ENCODE results near the gene HINT2. TPM values are rescaled to one million over a fixed set of nuclear protein-coding genes. Genes with fewer than 3 reads are reported as not detected.

Gene HINT2
- total RNA-seq, 2 experiments from 2014 or later, result 53.4 to 62.7 TPM

- Mint-ChIP-seq H3K9me3 (no peaks in the 10 kb centered on the region), H3K27me3 (no peaks in the 10 kb centered on the region), H3K27ac (no peak overlapping the region), H3K36me3 (ENCODE audit: low read depth) (no peaks in the 10 kb centered on the region), H3K4me3 (no peak overlapping the region), H3K4me1 (ENCODE audit: low read depth) (peaks cover 22% of the 10 kb centered on the region)
- POLR2A ChIA-PET, result no interaction called here
- intact Hi-C loops (cut with micrococcal nuclease), result no loop called here
- no peak for DNase-seq
- CTCF ChIA-PET, result interaction anchor here (1.4 kb wide), 1 partner anchor 62 kb away, joined by 5 read pairs; no protein-coding TSS in a partner anchor
- no peak for TF ChIP-seq CTCF (IDR thresholded peaks at IDR 0.05)
- no peak for ATAC-seq
Measured at GRCh38 chr9:35841645-35841900, 26.7 kb upstream of the HINT2 start.

GRCh38 chr9:35840881-35841644 lies 26.2 kb upstream of the HINT2 start:
- DNase-seq, result no peak
- H3K4me3 Mint-ChIP-seq, result no peak overlapping the region
- H3K9me3 Mint-ChIP-seq, result no peaks in the 10 kb centered on the region
- H3K27ac Mint-ChIP-seq, result no peak overlapping the region
- POLR2A ChIA-PET, result no interaction called here
- no peaks in the 10 kb centered on the region for H3K27me3 Mint-ChIP-seq
- TF ChIP-seq CTCF (IDR thresholded peaks at IDR 0.05), result no peak
- H3K36me3 Mint-ChIP-seq (ENCODE audit: low read depth), result no peaks in the 10 kb centered on the region
- peaks cover 22% of the 10 kb centered on the region for H3K4me1 Mint-ChIP-seq (ENCODE audit: low read depth)
- CTCF ChIA-PET, result no interaction called here
- intact Hi-C loops (cut with micrococcal nuclease), result no loop called here
- no peak for ATAC-seq

- Mint-ChIP-seq H3K9me3 (no peaks in the 10 kb centered on the region), H3K27me3 (no peaks in the 10 kb centered on the region), H3K4me1 (ENCODE audit: low read depth) (peaks cover 11% of the 10 kb centered on the region), H3K36me3 (ENCODE audit: low read depth) (no peaks in the 10 kb centered on the region), H3K4me3 (no peak overlapping the region), H3K27ac (no peak overlapping the region)
- ATAC-seq (no peak), DNase-seq (no peak)
- no peak for TF ChIP-seq CTCF (IDR thresholded peaks at IDR 0.05)
- CTCF ChIA-PET, result interaction anchor here (0.7 to 2.9 kb wide), 3 partner anchors 14 to 49 kb away, joined by 3 to 11 read pairs (median 3); no protein-coding TSS in a partner anchor
- intact Hi-C loops (cut with micrococcal nuclease), result no loop called here
- POLR2A ChIA-PET, result interaction anchor here (0.7 kb wide), 1 partner anchor 11 kb away, joined by 3 read pairs; the partner anchor contains the start of genes FAM221B and TMEM8B
Measured at GRCh38 chr9:35839926-35840325, 25.1 kb upstream of the HINT2 start.

GRCh38 chr9:35836595-35836994 lies 21.8 kb upstream of the HINT2 start:
- CTCF ChIA-PET, result interaction anchor here (2.0 to 5.7 kb wide), 4 partner anchors 9 to 47 kb away, joined by 10 to 42 read pairs (median 23); partner anchors contain the start of gene NPR2
- no peak for TF ChIP-seq CTCF (IDR thresholded peaks at IDR 0.05)
- POLR2A ChIA-PET, result no interaction called here
- Mint-ChIP-seq H3K9me3 (no peaks in the 10 kb centered on the region), H3K4me1 (ENCODE audit: low read depth) (peaks cover 6% of the 10 kb centered on the region), H3K36me3 (ENCODE audit: low read depth) (no peaks in the 10 kb centered on the region), H3K4me3 (no peak overlapping the region), H3K27ac (no peak overlapping the region), H3K27me3 (no peaks in the 10 kb centered on the region)
- intact Hi-C loops (cut with micrococcal nuclease), result no loop called here
- no peak for ATAC-seq
- no peak for DNase-seq

GRCh38 chr9:35835766-35836165 lies 20.9 kb upstream of the HINT2 start:
- TF ChIP-seq CTCF (IDR thresholded peaks at IDR 0.05), result no peak
- Mint-ChIP-seq H3K27ac (no peak overlapping the region), H3K4me3 (no peak overlapping the region), H3K9me3 (no peaks in the 10 kb centered on the region), H3K27me3 (no peaks in the 10 kb centered on the region), H3K4me1 (ENCODE audit: low read depth) (peaks cover 6% of the 10 kb centered on the region), H3K36me3 (ENCODE audit: low read depth) (no peaks in the 10 kb centered on the region)
- intact Hi-C loops (cut with micrococcal nuclease), result no loop called here
- no peak for DNase-seq
- ATAC-seq, result no peak
- ChIA-PET POLR2A (interaction anchor here (1.2 kb wide), 1 partner anchor 9 kb away, joined by 3 read pairs; no protein-coding TSS in a partner anchor), CTCF (interaction anchor here (1.0 to 5.7 kb wide), 9 partner anchors 10 to 139 kb away, joined by 3 to 42 read pairs (median 5); partner anchors contain the start of genes HINT2 and NPR2)
